ENCODE results near the gene CD28.

DNA sequence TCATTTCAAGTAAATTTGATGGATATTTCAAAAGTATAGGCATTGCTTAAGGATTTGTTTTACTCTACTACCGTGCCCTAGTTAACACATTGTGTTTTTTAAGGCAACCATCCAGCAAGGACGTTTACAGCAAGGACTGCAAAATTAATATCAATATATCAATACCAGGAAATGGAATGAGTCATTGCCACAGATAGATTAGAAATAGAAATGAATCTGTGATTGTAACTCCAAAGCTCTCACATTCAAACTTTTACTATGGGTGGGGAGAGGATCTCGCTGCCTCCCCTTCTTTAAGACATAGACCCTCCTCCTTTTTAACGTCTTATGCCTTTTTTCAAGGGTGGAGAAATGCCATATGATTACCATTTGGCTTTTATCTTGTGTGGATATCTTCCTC lies 3.8 kb downstream of the CD28 start:
- TF ChIP-seq CTCF (IDR thresholded peaks at IDR 0.05) (no peak), POLR2A (IDR thresholded peaks at IDR 0.05) (no peak)
